HUES48 (cell line): ENCODE data around the gene IREB2.

Experiments
- H3K27ac ChIP-seq: one replicate; pipeline ENCODE4 v1.7.0; 2013; ENCODE audit warnings: low read depth, low read length, inconsistent platforms
- H3K27me3 ChIP-seq: 2 replicates; pipeline ENCODE4 v1.6.1; 2013; ENCODE audit warnings: mild to moderate bottlenecking, low read length; ENCODE audit not compliant: control insufficient read depth, insufficient read depth
- H3K36me3 ChIP-seq: 2 replicates; pipeline ENCODE4 v1.6.1; 2013; ENCODE audit warnings: low read length; ENCODE audit not compliant: control insufficient read depth, insufficient read depth
- H3K4me1 ChIP-seq: 2 replicates; pipeline ENCODE4 v1.6.1; 2013; ENCODE audit warnings: mild to moderate bottlenecking, low read length; ENCODE audit not compliant: control insufficient read depth, insufficient read depth
- H3K4me3 ChIP-seq: 2 replicates; pipeline ENCODE4 v1.5.1; 2013; ENCODE audit warnings: mild to moderate bottlenecking, low read depth, low read length
- H3K9ac ChIP-seq: 2 replicates; pipeline ENCODE4 v1.6.1; 2013; ENCODE audit warnings: mild to moderate bottlenecking, low read depth, low read length, moderate library complexity
- H3K9me3 ChIP-seq: 2 replicates; pipeline ENCODE4 v1.6.1; 2013; ENCODE audit warnings: low read length; ENCODE audit not compliant: control insufficient read depth, insufficient read depth

Gene IREB2

GRCh38 chr15:78437762-78438618 lies at the start of gene IREB2:
Gene IREB2, plus strand, starts transcription at chr15:78438216. Its CDS starts 122 bp downstream, at chr15:78438338.
- Histone ChIP-seq H3K9me3 (no peaks in the 10 kb centered on the region), H3K9ac (peak within 1 kb of the TSS; percentile 92), H3K4me3 (peak within 1 kb of the TSS; percentile 98), H3K27me3 (no peaks in the 10 kb centered on the region), H3K4me1 (peaks cover 4% of the 10 kb centered on the region; the same call in 1 of the 2 replicates), H3K27ac (peak within 1 kb of the TSS; percentile 93), H3K36me3 (peaks cover 35% of the 10 kb centered on the region)

GRCh38 chr15:78388865-78389264 lies 49.2 kb upstream of the IREB2 start:
- Histone ChIP-seq H3K4me3 (no peak overlapping the region), H3K9me3 (no peaks in the 10 kb centered on the region), H3K27me3 (no peaks in the 10 kb centered on the region; the same call in none of the 2 replicates), H3K27ac (no peak overlapping the region), H3K9ac (no peak overlapping the region), H3K36me3 (no peaks in the 10 kb centered on the region), H3K4me1 (peaks cover 39% of the 10 kb centered on the region)

- H3K9me3 ChIP-seq = no peaks in the 10 kb centered on the region
- peaks cover 43% of the 10 kb centered on the region for H3K4me1 ChIP-seq
- H3K27me3 ChIP-seq = no peaks in the 10 kb centered on the region; the same call in none of the 2 replicates
- H3K9ac ChIP-seq = no peak overlapping the region
- no peak overlapping the region for H3K4me3 ChIP-seq
- H3K36me3 ChIP-seq = no peaks in the 10 kb centered on the region
- H3K27ac ChIP-seq = no peak overlapping the region
Observed at GRCh38 chr15:78389322-78389721, 48.7 kb upstream of the IREB2 start.

GRCh38 chr15:78389738-78390137 lies 48.3 kb upstream of the IREB2 start:
- Histone ChIP-seq H3K27ac (no peak overlapping the region), H3K27me3 (no peaks in the 10 kb centered on the region; the same call in none of the 2 replicates), H3K4me3 (no peak overlapping the region), H3K4me1 (peaks cover 47% of the 10 kb centered on the region), H3K9ac (no peak overlapping the region), H3K9me3 (no peaks in the 10 kb centered on the region), H3K36me3 (no peaks in the 10 kb centered on the region)

GRCh38 chr15:78390242-78390641 lies 47.8 kb upstream of the IREB2 start:
- Histone ChIP-seq H3K4me1 (peaks cover 52% of the 10 kb centered on the region), H3K4me3 (no peak overlapping the region), H3K27me3 (no peaks in the 10 kb centered on the region; the same call in none of the 2 replicates), H3K36me3 (no peaks in the 10 kb centered on the region), H3K9ac (no peak overlapping the region), H3K27ac (no peak overlapping the region), H3K9me3 (no peaks in the 10 kb centered on the region)

GRCh38 chr15:78390826-78391225 lies 47.2 kb upstream of the IREB2 start:
- Histone ChIP-seq H3K9ac (no peak overlapping the region), H3K27me3 (no peaks in the 10 kb centered on the region; the same call in none of the 2 replicates), H3K36me3 (no peaks in the 10 kb centered on the region), H3K4me1 (peaks cover 58% of the 10 kb centered on the region), H3K4me3 (no peak overlapping the region), H3K9me3 (no peaks in the 10 kb centered on the region), H3K27ac (no peak overlapping the region)

- H3K4me1 ChIP-seq = peaks cover 55% of the 10 kb centered on the region
- H3K27me3 ChIP-seq = no peaks in the 10 kb centered on the region; the same call in 1 of the 2 replicates
- no peak overlapping the region for H3K9ac ChIP-seq
- no peaks in the 10 kb centered on the region for H3K9me3 ChIP-seq
- H3K4me3 ChIP-seq = no peak overlapping the region
- no peaks in the 10 kb centered on the region for H3K36me3 ChIP-seq
- no peak overlapping the region for H3K27ac ChIP-seq
Observed at GRCh38 chr15:78391781-78392180, 46.2 kb upstream of the IREB2 start.

GRCh38 chr15:78392430-78392829 lies 45.6 kb upstream of the IREB2 start:
- no peak overlapping the region for H3K9ac ChIP-seq
- H3K4me3 ChIP-seq = no peak overlapping the region
- H3K27me3 ChIP-seq = no peaks in the 10 kb centered on the region
- H3K4me1 ChIP-seq = peaks cover 48% of the 10 kb centered on the region
- no peaks in the 10 kb centered on the region for H3K36me3 ChIP-seq
- H3K27ac ChIP-seq = no peak overlapping the region
- H3K9me3 ChIP-seq = no peaks in the 10 kb centered on the region

GRCh38 chr15:78393137-78393536 lies 44.9 kb upstream of the IREB2 start:
- no peaks in the 10 kb centered on the region for H3K9me3 ChIP-seq
- no peak overlapping the region for H3K4me3 ChIP-seq
- peaks cover 42% of the 10 kb centered on the region for H3K4me1 ChIP-seq
- no peaks in the 10 kb centered on the region for H3K27me3 ChIP-seq
- no peaks in the 10 kb centered on the region for H3K36me3 ChIP-seq
- H3K9ac ChIP-seq = no peak overlapping the region
- H3K27ac ChIP-seq = no peak overlapping the region

GRCh38 chr15:78394026-78394425 lies 44.0 kb upstream of the IREB2 start:
- H3K4me1 ChIP-seq = peaks cover 40% of the 10 kb centered on the region
- no peak overlapping the region for H3K9ac ChIP-seq
- H3K36me3 ChIP-seq = no peaks in the 10 kb centered on the region
- no peak overlapping the region for H3K27ac ChIP-seq
- no peaks in the 10 kb centered on the region for H3K9me3 ChIP-seq
- H3K4me3 ChIP-seq = no peak overlapping the region
- no peaks in the 10 kb centered on the region for H3K27me3 ChIP-seq

GRCh38 chr15:78394981-78395616 lies 42.9 kb upstream of the IREB2 start:
- peaks cover 35% of the 10 kb centered on the region for H3K4me1 ChIP-seq
- no peak overlapping the region for H3K4me3 ChIP-seq
- H3K9me3 ChIP-seq = no peaks in the 10 kb centered on the region
- no peaks in the 10 kb centered on the region for H3K27me3 ChIP-seq
- peak overlapping the region; percentile 85 for H3K27ac ChIP-seq
- no peaks in the 10 kb centered on the region for H3K36me3 ChIP-seq
- H3K9ac ChIP-seq = no peak overlapping the region
